ENCODE data around the gene PLA2G5.

GRCh38 chr1:20037877-20038276 is 32.1 kb upstream of the PLA2G5 start:
- TF ChIP-seq CTCF (IDR thresholded peaks at IDR 0.05), result no peak
- TF ChIP-seq POLR2A (IDR thresholded peaks at IDR 0.05), result no peak

Data from body of pancreas (tissue), 4 donors.